GM19467 (cell line): ENCODE data around the gene ZNF621.
A peak's percentile ranks its signal among the peaks of the same experiment; 100 is the strongest.

ENCODE experiments used
- ATAC-seq: cut with Tn5 transposase; IDR thresholded peaks from one replicate; pipeline ENCODE4 v1.9.1; 2021; ENCODE audit warnings: mild to moderate bottlenecking, moderate library complexity; ENCODE audit not compliant: unreplicated experiment

ZNF621 gene

DNA sequence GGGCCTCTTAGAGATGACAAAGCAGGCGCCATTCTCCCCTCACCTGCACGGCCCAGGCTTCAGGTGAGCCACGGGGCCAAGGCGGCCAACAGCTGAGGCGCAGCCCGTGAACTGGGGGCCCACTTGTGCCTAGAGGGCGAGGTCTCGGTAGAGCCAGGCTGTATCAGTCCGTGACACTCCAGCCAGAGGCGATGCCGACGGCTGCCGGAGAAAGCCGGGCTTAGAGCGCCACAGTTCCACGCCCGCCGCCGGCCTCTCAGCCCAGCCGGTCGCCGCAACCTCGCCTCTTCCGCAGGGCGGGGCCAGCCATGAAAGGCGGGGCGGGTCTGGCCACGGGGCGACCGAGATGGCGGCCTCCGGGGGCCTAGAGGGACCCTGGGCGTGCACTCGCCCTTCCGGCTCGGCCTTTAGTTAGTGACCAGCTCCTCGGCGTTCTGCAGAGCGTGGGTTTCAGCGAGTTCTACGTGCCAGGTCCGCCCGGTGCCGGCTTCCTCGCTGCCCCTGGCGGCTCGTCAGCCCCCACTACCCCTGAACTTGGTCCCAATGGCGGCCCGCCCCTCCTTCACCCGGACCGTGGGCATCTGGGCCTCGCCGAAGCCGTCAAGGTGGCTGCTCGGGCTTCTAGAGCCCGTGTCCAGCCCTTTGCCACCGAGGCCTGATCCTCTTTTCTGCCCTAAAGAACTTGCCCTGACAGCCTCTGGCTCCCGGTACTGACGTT lies at the start of gene ZNF621:
Gene ZNF621 (plus strand): TSS at position 393 of the 718 bp plus-strand sequence. CDS start 881 bp downstream, outside the sequence.
- ATAC-seq: peak; percentile 99

DNA sequence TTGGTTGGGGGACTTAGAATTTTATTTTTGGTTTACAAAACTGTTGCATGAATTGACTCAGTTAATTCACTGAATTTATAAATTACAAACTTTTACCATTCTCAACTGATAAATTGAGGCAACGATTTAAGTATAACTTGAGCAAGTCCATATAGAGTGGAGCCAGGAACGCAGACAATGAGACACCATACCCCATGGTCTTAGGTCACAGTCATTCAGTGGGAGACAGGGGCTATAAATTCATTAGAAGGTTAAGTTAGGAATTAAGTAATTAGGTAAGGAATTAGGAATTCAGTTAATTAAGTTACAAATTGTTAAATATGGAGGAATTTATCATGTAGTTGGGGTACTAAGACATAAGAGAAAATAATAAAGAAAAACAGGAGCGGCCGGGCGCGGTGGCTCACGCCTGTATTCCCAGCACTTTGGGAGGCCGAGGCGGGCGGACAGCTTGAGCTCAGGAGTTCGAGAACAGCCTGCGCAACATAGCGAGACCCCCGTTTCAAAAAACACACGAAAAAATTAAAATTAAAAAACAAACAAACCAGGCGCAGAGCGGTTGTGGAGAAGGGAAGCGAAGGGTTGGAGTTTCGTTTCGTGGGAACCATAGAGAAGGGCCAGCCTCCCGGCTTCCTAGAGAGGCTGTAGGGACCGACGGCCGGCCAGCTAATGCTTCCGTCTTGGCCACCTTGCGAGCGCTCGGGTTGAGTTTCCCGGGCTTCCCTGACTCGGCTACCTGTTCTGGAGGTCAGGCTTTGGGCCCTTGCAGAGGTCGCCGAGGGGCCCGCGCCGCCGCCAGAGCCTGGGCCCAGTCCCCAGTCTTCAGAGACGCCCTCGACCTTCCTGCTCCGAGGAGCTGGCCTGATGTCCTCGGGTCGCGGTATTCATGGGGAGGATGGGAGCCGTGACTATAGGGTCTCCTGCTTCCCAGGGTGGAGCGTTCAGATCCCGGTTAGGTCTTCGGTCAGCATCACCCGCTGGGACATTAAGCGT lies 48.0 kb upstream of the ZNF621 start, which contains the start of gene ZNF619:
Gene ZNF619 (plus strand): TSS at position 645 of the 993 bp plus-strand sequence. CDS start 858 bp downstream, outside the sequence.
- peak; percentile 79 for ATAC-seq

DNA sequence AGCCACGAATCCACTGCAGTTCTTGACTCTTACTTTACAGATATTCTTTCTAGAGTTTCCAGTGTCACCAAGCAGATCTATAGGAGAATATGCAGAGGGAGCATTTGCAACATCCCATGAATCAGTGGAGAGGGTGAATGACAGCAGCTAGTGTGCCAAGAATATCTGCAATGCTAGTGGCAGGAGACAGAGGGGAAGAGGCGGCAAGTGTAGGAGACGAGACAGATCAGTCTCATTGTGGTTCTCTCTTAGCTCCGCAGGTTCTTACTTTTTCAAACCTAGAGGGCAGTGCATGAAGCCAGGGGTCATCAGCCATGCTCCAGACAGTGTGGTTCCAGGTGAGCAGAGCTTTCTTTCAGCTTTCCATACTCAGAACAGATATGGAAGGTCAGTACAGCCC lies 47.1 kb upstream of the ZNF621 start:
- no peak for ATAC-seq

DNA sequence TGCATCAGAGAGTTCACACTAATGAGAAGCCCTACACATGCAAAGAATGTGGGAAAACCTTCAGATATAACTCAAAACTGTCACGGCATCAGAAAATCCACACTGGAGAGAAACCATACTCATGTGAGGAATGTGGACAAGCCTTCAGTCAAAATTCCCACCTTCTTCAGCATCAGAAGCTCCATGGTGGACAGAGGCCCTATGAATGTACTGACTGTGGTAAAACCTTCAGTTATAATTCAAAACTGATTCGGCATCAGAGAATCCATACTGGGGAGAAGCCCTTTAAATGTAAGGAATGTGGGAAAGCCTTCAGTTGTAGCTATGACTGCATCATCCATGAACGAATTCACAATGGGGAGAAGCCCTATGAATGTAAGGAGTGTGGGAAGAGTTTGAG lies 37.6 kb upstream of the ZNF621 start:
- no peak for ATAC-seq

DNA sequence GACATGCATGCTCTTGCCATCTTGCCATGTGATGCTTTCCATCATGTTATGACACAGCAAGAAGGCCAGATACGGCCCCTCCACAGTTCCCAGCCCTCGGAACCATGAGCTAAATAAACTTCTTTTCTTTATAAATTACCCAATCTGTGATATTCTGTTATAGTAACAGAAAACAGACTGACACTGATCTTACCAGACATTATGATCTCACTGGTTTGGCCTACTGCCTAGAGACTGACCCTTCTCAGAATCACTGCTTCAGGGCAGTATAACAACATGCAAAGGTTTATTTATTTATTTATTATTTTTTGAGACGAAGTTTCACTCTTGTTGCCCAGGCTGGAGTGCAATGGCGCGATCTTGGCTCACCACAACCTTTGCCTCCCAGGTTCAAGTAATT lies 33.8 kb upstream of the ZNF621 start:
- ATAC-seq: no peak

DNA sequence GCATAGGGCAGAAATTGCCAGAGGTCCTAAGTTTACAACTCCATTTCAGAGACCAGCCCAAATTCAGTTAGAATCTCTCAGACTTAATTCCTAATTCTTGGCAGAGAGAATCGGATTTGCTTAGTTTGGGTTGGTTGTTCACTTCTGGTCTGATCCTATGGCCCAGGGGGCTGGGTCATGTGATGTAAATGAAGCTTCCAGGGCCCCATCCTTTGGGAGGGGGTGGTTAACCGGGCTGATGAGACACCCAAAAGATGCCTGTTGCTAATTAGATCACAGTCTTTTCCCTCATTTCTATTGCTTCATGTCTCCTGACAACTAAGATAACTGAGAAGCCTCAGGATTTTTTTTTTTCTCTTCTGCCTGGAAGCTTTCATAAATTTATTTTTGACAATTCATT lies 30.1 kb upstream of the ZNF621 start:
- no peak for ATAC-seq

DNA sequence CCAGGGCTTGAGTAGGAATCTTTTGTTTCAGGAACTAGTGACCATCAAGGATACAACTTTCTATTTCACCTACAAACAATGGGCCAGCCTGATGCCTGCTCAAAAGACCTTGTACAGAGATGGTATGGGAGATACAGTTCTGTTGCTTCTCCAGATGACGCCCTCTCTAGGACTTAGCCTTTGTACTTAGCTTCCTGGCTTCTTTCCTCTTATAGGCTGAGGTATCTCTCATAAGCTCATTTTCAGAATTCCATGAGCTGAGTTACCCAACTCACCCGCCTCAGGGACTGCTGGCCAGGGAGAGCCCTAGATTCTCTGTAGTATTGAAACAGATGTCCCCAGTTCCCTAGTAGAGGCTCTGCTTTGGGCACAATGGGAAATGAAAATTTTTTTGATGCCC lies 27.5 kb upstream of the ZNF621 start:
- no peak for ATAC-seq

DNA sequence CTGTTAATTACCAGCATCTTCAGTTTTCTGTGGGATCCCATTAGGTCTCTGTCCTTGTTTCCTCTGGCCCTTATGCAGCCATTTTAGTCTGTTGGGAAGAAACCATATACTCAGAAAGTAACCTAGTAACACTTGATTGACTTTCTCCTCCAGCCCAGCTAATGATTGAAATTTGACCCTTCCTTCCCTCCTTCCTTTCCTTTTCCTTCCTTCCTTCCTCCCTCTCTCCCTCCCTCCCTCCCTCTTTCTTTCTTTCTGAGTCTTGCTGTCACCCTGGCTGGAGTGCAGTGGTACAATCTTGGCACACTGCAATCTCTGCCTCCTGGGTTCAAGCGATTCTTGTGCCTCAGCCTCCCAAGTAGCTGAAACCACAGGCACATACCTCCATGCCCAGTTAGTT lies 24.8 kb upstream of the ZNF621 start:
- no peak for ATAC-seq

DNA sequence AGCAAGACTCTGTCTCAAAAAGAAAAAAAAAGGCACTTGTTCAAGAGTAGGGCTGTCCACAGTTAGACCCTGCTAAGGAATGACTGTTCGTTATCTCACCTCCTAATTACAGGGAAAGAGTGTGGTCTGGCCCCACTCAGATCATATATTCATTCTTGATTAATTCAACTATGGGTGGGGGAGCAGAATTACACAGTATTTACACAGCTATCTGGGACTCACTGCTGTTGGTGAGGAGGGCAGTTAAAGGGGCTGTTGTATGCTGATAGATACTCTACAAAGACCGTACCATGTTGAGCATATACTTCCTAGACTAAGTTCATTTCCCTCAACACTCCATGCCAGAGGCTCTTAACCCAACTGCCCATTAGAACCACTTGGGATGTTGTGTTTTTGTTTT lies 22.7 kb upstream of the ZNF621 start:
- no peak for ATAC-seq

DNA sequence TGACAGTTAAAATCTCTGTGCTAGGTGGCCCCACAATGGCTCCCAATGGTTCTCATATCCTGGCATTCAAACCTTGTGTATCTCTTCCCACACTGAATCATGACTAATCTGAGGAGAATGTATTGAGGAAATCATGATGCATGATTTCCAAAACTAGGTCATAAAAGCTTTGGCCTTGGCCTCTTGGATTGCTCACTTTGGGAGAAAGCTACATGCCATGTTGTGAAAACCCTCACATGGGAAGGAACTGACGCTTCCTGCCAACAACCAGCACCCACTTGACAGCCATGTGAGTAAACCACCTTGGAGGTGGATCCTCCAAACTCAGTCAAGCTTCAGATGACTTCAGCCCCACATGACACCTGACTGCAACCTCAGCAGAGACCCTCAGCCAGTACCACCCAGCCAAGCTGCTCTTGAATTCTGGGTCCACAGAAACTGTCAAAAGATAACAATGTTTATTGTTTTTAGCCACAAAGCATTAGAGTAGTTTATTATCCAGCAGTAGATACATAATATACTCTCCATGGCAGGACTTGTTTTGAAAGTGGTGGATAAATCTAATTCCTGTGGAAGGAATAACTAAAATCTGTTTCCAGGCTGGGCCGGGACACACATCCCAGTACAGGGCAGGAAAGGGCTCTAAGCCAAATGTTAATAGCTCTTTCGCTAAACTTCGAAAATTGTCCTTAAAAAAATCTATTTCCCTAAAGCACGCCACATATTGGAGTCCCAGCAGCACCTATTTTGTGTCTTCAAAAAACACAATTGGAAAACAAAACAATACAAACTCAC lies 19.9 kb upstream of the ZNF621 start:
- no peak for ATAC-seq

DNA sequence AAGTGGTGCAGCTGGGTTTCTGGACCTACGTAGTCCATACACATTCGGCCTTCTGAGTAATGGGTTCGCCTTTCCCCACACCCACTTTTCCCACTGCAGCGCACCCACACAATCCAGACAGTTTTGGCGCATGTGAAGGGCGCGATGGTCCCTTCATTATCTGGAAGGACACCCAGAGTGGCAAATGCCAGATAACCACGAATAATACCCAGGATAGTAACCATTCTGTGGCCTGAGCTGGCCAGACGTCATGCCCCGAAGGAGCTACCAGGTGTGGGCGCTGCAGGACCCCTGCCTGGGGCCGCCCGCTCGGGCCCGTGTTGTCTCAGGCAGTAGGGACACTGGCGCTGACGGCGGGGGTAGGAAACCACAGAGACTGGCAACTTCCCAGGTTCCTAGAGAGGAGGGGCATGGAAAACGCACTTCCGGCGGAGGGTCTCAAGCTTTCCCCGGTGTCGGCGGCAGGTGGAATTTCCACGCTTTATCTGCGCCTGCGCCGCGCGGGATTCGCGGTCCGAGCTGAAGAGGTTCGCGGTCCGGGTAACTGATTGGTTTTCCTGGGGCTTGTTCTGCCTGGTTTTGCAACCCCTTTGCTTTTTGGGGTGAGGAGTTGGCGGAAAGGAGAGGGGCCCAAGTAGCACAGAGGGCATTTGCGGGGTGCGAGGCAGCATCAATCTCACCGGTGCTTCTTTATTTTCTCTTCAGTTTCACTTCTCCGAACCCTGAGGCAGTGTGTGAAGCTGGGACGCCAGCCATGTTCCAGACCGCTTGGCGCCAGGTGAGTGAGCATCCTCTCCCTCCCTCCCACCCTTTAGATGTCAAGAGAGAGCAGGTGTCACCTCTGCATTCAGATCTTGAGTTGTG lies 18.9 kb upstream of the ZNF621 start, which contains the start of gene ZNF620:
Gene ZNF620 (plus strand): TSS at position 441 of the 864 bp plus-strand sequence. CDS start 314 bp downstream, at position 755.
- ATAC-seq: peak; percentile 65

DNA sequence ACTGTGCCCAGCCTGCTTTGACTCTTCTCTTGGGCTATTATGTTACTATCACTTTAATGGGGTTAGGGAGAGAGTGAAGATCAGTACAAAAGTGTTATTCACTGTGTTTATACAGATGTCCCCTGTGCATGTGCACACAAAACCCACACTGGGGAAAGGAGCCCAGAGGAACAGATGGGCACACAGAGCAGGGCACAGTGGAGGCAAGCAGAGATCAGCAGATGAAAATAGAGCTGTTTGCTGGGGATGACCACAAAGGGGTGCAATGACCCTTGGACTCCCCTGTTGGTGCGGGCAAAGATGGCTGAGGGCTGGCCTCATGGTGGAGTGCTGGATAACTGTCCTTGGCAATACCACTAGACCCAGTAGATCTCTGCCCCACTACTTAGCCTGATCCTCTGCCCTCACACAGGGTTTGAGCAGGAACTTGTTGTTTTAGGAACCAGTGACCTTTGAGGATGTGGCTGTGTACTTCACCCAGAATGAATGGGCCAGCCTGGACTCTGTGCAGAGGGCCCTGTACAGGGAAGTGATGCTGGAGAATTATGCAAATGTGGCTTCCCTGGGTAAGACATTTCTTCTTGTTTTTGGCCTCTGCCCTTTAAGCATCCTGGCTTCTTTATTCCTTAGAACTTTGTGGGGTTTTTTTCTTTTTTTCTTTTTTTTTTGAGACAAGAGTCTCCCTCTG lies 13.6 kb upstream of the ZNF621 start:
- ATAC-seq: no peak

DNA sequence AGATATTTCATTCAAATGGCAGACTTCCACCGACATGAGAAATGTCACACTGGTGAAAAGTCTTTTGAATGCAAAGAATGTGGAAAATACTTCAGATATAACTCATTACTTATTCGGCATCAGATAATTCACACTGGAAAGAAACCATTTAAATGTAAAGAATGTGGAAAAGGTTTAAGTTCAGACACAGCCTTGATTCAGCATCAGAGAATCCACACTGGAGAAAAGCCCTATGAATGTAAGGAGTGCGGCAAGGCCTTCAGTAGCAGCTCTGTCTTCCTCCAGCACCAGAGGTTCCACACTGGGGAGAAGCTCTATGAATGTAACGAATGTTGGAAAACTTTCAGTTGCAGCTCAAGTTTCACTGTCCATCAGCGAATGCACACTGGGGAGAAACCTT lies 8.6 kb upstream of the ZNF621 start:
- ATAC-seq: no peak

DNA sequence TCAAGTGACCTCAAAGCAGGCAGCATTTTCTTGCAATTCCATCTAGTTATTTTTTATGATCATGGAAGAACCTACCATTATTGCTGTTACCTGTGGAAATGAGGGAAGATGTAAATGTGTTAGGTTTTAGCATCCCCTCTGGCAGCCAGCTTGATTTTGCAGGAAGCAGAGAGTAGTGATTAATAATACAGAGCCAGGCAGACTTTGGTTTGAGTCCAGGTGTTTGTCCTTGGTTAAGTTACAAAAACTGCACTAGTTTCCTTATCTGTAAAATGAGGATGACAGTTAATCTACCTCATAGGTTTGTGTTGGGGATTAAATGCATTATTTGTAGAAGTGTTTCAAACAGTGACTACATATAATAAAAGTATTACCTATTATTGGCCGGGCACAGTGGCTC lies 6.7 kb upstream of the ZNF621 start:
- ATAC-seq: no peak

DNA sequence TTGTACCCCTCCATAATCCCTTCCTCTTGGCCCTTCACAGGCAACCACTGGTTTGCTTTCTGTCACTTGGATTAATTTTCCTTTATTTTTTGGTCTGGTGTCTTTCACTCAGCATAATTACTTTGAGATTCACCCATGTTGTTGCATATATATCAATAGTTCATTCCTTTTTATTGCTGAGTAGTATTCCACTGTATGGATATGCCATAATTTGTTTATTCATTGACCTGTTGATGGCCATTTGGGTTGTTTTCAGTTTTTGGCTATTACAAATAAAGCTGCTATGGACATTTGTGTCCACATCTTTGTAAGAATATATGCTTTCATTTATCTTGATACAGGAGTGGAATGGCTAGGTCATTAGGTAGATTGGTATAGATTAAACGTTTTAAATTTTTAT lies 5.9 kb upstream of the ZNF621 start:
- no peak for ATAC-seq

DNA sequence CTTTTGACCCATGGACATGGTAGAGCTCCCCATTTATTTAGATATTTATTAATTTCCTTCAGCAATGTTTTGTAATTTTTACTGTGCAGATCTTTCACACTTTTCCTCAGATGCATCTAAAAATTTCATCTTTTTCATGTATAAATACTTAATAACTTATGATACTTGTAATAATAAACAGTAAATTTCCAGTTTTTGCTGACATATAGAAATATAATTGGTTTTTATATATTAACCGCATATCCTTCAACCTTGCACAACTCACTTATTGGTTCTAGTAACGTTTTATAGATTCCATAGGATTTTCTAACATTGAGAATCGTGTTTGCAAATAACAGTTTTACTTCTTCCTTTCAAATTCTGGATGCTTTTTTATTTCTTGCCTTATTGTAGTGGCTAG lies 3.5 kb upstream of the ZNF621 start:
- ATAC-seq: no peak

DNA sequence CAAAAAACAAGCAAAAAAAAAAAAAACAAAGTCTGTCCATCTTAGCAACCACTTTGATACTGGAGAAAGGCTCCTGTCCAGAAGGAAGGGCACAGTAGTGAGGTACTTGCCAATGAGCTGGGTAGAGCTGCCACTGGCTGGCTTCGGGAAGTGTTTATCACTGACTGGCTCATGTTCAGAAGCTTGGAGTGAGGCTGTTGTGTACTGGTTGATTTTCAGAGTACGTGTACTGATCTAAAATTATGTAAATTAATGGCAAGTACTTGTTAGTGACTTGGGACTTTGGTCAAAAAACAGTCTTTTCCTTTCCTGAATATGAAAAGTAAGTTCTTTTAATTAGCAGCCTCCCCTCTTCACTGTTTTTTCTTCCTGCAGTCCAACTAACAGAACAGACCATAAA lies 979 bp upstream of the ZNF621 start:
- no peak for ATAC-seq

DNA sequence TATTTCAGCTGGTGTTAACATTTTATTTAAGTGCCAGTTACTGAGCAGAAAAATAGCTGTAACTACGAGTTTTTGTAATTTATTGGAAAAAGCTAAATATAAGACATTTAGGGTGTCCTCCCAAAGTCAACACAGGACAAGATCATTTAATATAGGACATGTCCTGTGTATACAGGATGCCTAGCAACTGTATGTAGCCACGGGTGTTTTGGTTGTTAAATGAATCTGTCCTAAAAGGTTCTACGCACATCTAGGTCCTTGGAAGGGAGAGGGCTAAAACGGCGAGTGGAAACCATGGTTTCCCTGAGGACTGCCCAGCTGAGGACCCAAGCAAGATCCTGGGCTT lies 565 bp upstream of the ZNF621 start:
- no peak for ATAC-seq

DNA sequence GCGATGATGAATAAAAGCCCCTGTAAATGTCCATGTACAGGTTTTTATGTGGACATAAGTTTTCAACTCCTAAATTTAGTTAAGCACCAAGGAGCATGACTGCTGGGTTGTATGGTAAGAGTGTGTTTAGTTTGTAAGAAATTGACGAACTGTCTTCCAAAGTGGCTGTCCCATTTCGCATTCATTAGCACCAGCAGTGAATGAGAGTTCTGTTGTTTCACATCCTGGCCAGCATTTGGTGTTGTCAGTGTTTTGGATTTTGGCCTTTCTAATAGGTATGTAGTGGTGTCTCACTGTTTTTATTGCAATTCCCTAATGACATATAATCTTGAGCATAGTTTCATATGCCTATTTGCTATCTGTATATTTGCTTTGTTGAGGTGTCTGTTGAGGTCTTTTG lies 3.7 kb downstream of the ZNF621 start:
- no peak for ATAC-seq

DNA sequence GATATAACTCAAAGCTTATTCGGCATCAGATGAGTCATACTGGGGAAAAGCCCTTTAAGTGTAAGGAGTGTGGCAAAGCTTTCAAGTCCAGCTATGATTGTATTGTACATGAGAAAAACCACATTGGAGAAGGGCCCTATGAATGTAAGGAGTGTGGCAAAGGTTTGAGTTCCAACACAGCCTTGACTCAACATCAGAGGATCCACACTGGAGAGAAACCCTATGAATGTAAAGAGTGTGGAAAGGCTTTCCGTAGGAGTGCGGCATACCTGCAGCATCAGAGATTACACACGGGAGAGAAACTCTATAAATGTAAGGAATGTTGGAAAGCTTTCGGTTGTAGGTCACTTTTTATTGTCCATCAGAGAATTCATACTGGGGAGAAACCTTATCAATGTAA lies 7.5 kb downstream of the ZNF621 start:
- no peak for ATAC-seq
